Measurements from ENCODE around the gene SOWAHD. TPM values are rescaled to one million over a fixed set of nuclear protein-coding genes. Genes with fewer than 3 reads are reported as not detected.
A peak's percentile ranks its signal among the peaks of the same experiment; 100 is the strongest.
"Not testable (repeated sequence)": the region's sequence is repeated elsewhere in the genome, so short reads cannot be mapped to it uniquely, and the experiment has no call there.

SOWAHD gene
- total RNA-seq, 1 experiment from 2014 or later: not detected

- H3K36me3 Mint-ChIP-seq (ENCODE audit: insufficient read depth, unreplicated experiment): peaks cover 5% of the 10 kb centered on the region
Measured at GRCh38 chrX:119763836-119764387, 5.5 kb downstream of the SOWAHD start.

GRCh38 chrX:119768436-119768835 is 10.0 kb downstream of the SOWAHD start:
- DNase-seq: peak; percentile 71
- intact Hi-C loops (cut with micrococcal nuclease; ENCODE audit: unreplicated experiment); H3K9me3 Mint-ChIP-seq (ENCODE audit: low read depth, unreplicated experiment); CTCF ChIA-PET; H3K36me3 Mint-ChIP-seq (ENCODE audit: insufficient read depth, unreplicated experiment); BruUV-seq (replicated peaks); H3K4me3 Mint-ChIP-seq (ENCODE audit: low read depth, unreplicated experiment); H3K27me3 Mint-ChIP-seq (ENCODE audit: unreplicated experiment): not testable (repeated sequence)
- Mint-ChIP-seq H3K4me1 (ENCODE audit: low read depth, unreplicated experiment) (peaks cover 20% of the 10 kb centered on the region), H3K27ac (ENCODE audit: unreplicated experiment) (peak overlapping the region; percentile 14)

More at GRCh38 chrX:119763836-119764387, 5.5 kb downstream of the SOWAHD start:
- no peak for DNase-seq
- no peak overlapping the region for H3K4me3 Mint-ChIP-seq (ENCODE audit: low read depth, unreplicated experiment)
- H3K4me1 Mint-ChIP-seq (ENCODE audit: low read depth, unreplicated experiment): peaks cover 29% of the 10 kb centered on the region
- TF ChIP-seq CTCF (IDR thresholded peaks at IDR 0.05; ENCODE audit: unreplicated experiment): no peak
- no peaks in the 10 kb centered on the region for H3K27me3 Mint-ChIP-seq (ENCODE audit: unreplicated experiment)
- no TSS peak for BruUV-seq (replicated peaks)
- intact Hi-C loops (cut with micrococcal nuclease; ENCODE audit: unreplicated experiment): no loop called here
- CTCF ChIA-PET: interaction anchor here (0.6 kb wide), 1 partner anchor 32 kb away, joined by 7 read pairs; no protein-coding TSS in a partner anchor
- H3K9me3 Mint-ChIP-seq (ENCODE audit: low read depth, unreplicated experiment): no peaks in the 10 kb centered on the region
- H3K27ac Mint-ChIP-seq (ENCODE audit: unreplicated experiment): no peak overlapping the region

DNA sequence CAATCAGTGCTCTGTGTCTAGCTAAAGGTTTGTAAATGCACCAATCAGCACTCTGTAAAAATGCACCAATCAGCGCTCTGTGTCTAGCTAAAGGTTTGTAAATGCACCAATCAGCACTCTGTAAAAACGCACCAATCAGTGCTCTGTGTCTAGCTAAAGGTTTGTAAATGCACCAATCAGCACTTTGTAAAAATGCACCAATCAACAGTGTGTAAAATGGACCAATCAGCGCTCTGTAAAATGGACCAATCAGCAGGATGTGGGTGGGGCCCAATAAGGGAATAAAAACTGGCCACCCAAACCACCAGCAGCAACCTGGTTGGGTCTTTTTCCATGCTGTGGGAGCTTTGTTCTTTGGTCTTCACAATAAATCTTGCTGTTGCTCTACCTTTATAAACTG is 11.0 kb downstream of the SOWAHD start:
- CTCF ChIA-PET: interaction anchor here (0.5 kb wide), 1 partner anchor 185 kb away, joined by 8 read pairs; no protein-coding TSS in a partner anchor
- DNase-seq; intact Hi-C loops (cut with micrococcal nuclease; ENCODE audit: unreplicated experiment); H3K4me3 Mint-ChIP-seq (ENCODE audit: low read depth, unreplicated experiment); H3K36me3 Mint-ChIP-seq (ENCODE audit: insufficient read depth, unreplicated experiment); BruUV-seq (replicated peaks); H3K9me3 Mint-ChIP-seq (ENCODE audit: low read depth, unreplicated experiment); H3K27me3 Mint-ChIP-seq (ENCODE audit: unreplicated experiment): not testable (repeated sequence)
- peak overlapping the region; percentile 14 for H3K27ac Mint-ChIP-seq (ENCODE audit: unreplicated experiment)
- H3K4me1 Mint-ChIP-seq (ENCODE audit: low read depth, unreplicated experiment): peaks cover 16% of the 10 kb centered on the region

- H3K27me3 Mint-ChIP-seq (ENCODE audit: unreplicated experiment): no peaks in the 10 kb centered on the region
- intact Hi-C loops (cut with micrococcal nuclease; ENCODE audit: unreplicated experiment): no loop called here
- no peak overlapping the region for H3K4me3 Mint-ChIP-seq (ENCODE audit: low read depth, unreplicated experiment)
- TF ChIP-seq CTCF (IDR thresholded peaks at IDR 0.05; ENCODE audit: unreplicated experiment): no peak
- CTCF ChIA-PET: no interaction called here
- H3K36me3 Mint-ChIP-seq (ENCODE audit: insufficient read depth, unreplicated experiment): peaks cover 5% of the 10 kb centered on the region
- H3K27ac Mint-ChIP-seq (ENCODE audit: unreplicated experiment): no peak overlapping the region
- H3K4me1 Mint-ChIP-seq (ENCODE audit: low read depth, unreplicated experiment): no peaks in the 10 kb centered on the region
- no peak for DNase-seq
- BruUV-seq (replicated peaks): no TSS peak
- no peaks in the 10 kb centered on the region for H3K9me3 Mint-ChIP-seq (ENCODE audit: low read depth, unreplicated experiment)
Measured at GRCh38 chrX:119775517-119776238, 17.3 kb downstream of the SOWAHD start.

- intact Hi-C loops (cut with micrococcal nuclease; ENCODE audit: unreplicated experiment): loop anchor here (2.0 kb wide), 1 partner anchor 262 kb away; no protein-coding TSS in a partner anchor
- Mint-ChIP-seq H3K9me3 (ENCODE audit: low read depth, unreplicated experiment) (no peaks in the 10 kb centered on the region), H3K27ac (ENCODE audit: unreplicated experiment) (no peak overlapping the region), H3K4me1 (ENCODE audit: low read depth, unreplicated experiment) (no peaks in the 10 kb centered on the region), H3K36me3 (ENCODE audit: insufficient read depth, unreplicated experiment) (peaks cover 18% of the 10 kb centered on the region), H3K27me3 (ENCODE audit: unreplicated experiment) (no peaks in the 10 kb centered on the region), H3K4me3 (ENCODE audit: low read depth, unreplicated experiment) (no peak overlapping the region)
- CTCF ChIA-PET: no interaction called here
- DNase-seq: no peak
- TF ChIP-seq CTCF (IDR thresholded peaks at IDR 0.05; ENCODE audit: unreplicated experiment): no peak
- no TSS peak for BruUV-seq (replicated peaks)
Measured at GRCh38 chrX:119778829-119779228, 20.4 kb downstream of the SOWAHD start.
